ENCODE data around the gene MMP14.

DNA sequence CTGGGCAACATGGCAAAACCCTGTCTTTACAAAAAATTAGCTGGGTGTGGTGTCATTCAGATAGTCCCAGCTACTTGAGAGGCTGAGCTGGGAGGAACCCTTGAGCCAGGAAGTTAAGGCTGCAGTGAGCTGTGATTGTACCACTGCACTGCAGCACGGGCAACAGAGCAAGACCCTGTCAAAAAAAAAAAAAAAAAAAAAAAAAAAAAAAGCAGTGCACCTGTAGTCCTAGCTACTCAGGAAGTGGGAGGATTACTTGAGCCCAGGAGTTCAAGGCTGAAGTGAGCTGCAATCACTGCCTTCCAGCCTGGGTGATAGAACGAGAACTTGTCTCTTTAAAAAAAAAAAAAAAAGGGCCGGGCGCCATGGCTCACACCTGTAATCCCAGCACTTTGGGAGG lies 52.3 kb downstream of the MMP14 start:
- no peak for TF ChIP-seq GABPA (IDR thresholded peaks at IDR 0.05; ENCODE audit: borderline replicate concordance, insufficient read depth, low read length)
- no peak for TF ChIP-seq SP1 (IDR thresholded peaks at IDR 0.05; ENCODE audit: low read depth, low read length)
- TF ChIP-seq SP2 (IDR thresholded peaks at IDR 0.05; ENCODE audit: low read length): no peak
- TF ChIP-seq, protein P1, sequence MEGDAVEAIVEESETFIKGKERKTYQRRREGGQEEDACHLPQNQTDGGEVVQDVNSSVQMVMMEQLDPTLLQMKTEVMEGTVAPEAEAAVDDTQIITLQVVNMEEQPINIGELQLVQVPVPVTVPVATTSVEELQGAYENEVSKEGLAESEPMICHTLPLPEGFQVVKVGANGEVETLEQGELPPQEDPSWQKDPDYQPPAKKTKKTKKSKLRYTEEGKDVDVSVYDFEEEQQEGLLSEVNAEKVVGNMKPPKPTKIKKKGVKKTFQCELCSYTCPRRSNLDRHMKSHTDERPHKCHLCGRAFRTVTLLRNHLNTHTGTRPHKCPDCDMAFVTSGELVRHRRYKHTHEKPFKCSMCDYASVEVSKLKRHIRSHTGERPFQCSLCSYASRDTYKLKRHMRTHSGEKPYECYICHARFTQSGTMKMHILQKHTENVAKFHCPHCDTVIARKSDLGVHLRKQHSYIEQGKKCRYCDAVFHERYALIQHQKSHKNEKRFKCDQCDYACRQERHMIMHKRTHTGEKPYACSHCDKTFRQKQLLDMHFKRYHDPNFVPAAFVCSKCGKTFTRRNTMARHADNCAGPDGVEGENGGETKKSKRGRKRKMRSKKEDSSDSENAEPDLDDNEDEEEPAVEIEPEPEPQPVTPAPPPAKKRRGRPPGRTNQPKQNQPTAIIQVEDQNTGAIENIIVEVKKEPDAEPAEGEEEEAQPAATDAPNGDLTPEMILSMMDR (IDR thresholded peaks at IDR 0.05; ENCODE audit: control extremely low read depth in 1 of 3, insufficient read depth in 1 of 3, low read depth in 1 of 3, low read length in 3 of 3): no peak
- no peak for TF ChIP-seq KDM1A (IDR thresholded peaks at IDR 0.05; ENCODE audit: borderline replicate concordance, low read length)
- TF ChIP-seq JUN (IDR thresholded peaks at IDR 0.05; ENCODE audit: low read depth, low read length): no peak
- no peak for TF ChIP-seq SIRT6 (IDR thresholded peaks at IDR 0.05; ENCODE audit: low read length)

All from H1 (cell line).